Parathyroid adenoma (tissue), 2 donors: ENCODE measurements around the gene AGFG1.

Experiments
- H2AFZ ChIP-seq: fragments of 300-600 bp; sonication (generic); one replicate; pipeline ENCODE4 v1.7.0; 2017; ENCODE audit warnings: antibody characterized with exemption, mild to moderate bottlenecking
- H3K27ac ChIP-seq: fragments of 300-600 bp; sonication (generic); one replicate; pipeline ENCODE4 v1.7.0; 2017
- H3K27me3 ChIP-seq: fragments of 300-600 bp; sonication (generic); one replicate; pipeline ENCODE4 v1.7.0; 2017; ENCODE audit warnings: low read length; ENCODE audit not compliant: control insufficient read depth, insufficient read depth
- H3K36me3 ChIP-seq: fragments of 300-600 bp; sonication (generic); one replicate; pipeline ENCODE4 v1.7.0; 2017; ENCODE audit warnings: low read length; ENCODE audit not compliant: control insufficient read depth, insufficient read depth
- H3K4me1 ChIP-seq: fragments of 300-600 bp; sonication (generic); one replicate; pipeline ENCODE4 v1.7.0; 2017; ENCODE audit warnings: control low read depth
- H3K4me2 ChIP-seq: fragments of 300-600 bp; sonication (generic); one replicate; pipeline ENCODE4 v1.7.0; 2017; ENCODE audit warnings: low read length
- H3K4me3 ChIP-seq: fragments of 300-600 bp; sonication (generic); one replicate; pipeline ENCODE4 v1.7.0; 2017; ENCODE audit warnings: low read depth, low read length
- H3K79me2 ChIP-seq: fragments of 300-600 bp; sonication (generic); one replicate; pipeline ENCODE4 v1.7.0; 2017; ENCODE audit warnings: control low read depth
- H3K9ac ChIP-seq: fragments of 300-600 bp; sonication (generic); one replicate; pipeline ENCODE4 v1.7.0; 2017; ENCODE audit warnings: mild to moderate bottlenecking
- H3K9me3 ChIP-seq: fragments of 300-600 bp; sonication (generic); one replicate; pipeline ENCODE4 v1.7.0; 2017; ENCODE audit warnings: low read length; ENCODE audit not compliant: control insufficient read depth
- CTCF ChIP-seq: fragments of 300-600 bp; sonication (generic); IDR thresholded peaks from one replicate; pipeline ENCODE4 v1.7.0; 2017; ENCODE audit warnings: antibody characterized with exemption, mild to moderate bottlenecking
- donor health status: primary hyperparathyroidism.

AGFG1 gene

GRCh38 chr2:227454323-227454860 lies 17.6 kb upstream of the AGFG1 start:
- no peak overlapping the region for H3K9ac ChIP-seq
- H3K4me1 ChIP-seq = no peaks in the 10 kb centered on the region
- H2AFZ ChIP-seq = no peak overlapping the region
- H3K79me2 ChIP-seq = no peaks in the 10 kb centered on the region
- no peak for TF ChIP-seq CTCF
- H3K9me3 ChIP-seq = no peaks in the 10 kb centered on the region
- no peak overlapping the region for H3K4me2 ChIP-seq
- H3K4me3 ChIP-seq = no peak overlapping the region
- H3K36me3 ChIP-seq = no peaks in the 10 kb centered on the region
- H3K27ac ChIP-seq = no peak overlapping the region
- H3K27me3 ChIP-seq = no peaks in the 10 kb centered on the region

GRCh38 chr2:227455200-227455599 lies 16.8 kb upstream of the AGFG1 start:
- Histone ChIP-seq H2AFZ (no peak overlapping the region), H3K36me3 (no peaks in the 10 kb centered on the region), H3K4me2 (no peak overlapping the region), H3K27me3 (no peaks in the 10 kb centered on the region), H3K9ac (no peak overlapping the region), H3K4me3 (no peak overlapping the region), H3K79me2 (no peaks in the 10 kb centered on the region), H3K4me1 (no peaks in the 10 kb centered on the region), H3K27ac (no peak overlapping the region), H3K9me3 (no peaks in the 10 kb centered on the region)
- no peak for TF ChIP-seq CTCF

- no peak overlapping the region for H3K27ac ChIP-seq
- H3K79me2 ChIP-seq = no peaks in the 10 kb centered on the region
- no peaks in the 10 kb centered on the region for H3K9me3 ChIP-seq
- H3K36me3 ChIP-seq = no peaks in the 10 kb centered on the region
- H3K27me3 ChIP-seq = no peaks in the 10 kb centered on the region
- H3K4me3 ChIP-seq = no peak overlapping the region
- no peaks in the 10 kb centered on the region for H3K4me1 ChIP-seq
- H2AFZ ChIP-seq = no peak overlapping the region
- H3K9ac ChIP-seq = no peak overlapping the region
- TF ChIP-seq CTCF = no peak
- H3K4me2 ChIP-seq = no peak overlapping the region
Observed at GRCh38 chr2:227456102-227456501, 15.9 kb upstream of the AGFG1 start.

- Histone ChIP-seq H3K4me1 (no peaks in the 10 kb centered on the region), H3K4me3 (no peak overlapping the region), H3K9ac (no peak overlapping the region), H3K27me3 (no peaks in the 10 kb centered on the region), H3K79me2 (no peaks in the 10 kb centered on the region), H3K27ac (no peak overlapping the region), H3K9me3 (no peaks in the 10 kb centered on the region), H2AFZ (no peak overlapping the region), H3K36me3 (no peaks in the 10 kb centered on the region), H3K4me2 (no peak overlapping the region)
- TF ChIP-seq CTCF = no peak
Observed at GRCh38 chr2:227456772-227457171, 15.2 kb upstream of the AGFG1 start.

GRCh38 chr2:227460070-227460485 lies 11.9 kb upstream of the AGFG1 start:
- no peak for TF ChIP-seq CTCF
- H3K36me3 ChIP-seq = no peaks in the 10 kb centered on the region
- H3K27ac ChIP-seq = no peak overlapping the region
- no peak overlapping the region for H3K4me3 ChIP-seq
- H3K9me3 ChIP-seq = no peaks in the 10 kb centered on the region
- H3K4me1 ChIP-seq = no peaks in the 10 kb centered on the region
- no peaks in the 10 kb centered on the region for H3K79me2 ChIP-seq
- H3K9ac ChIP-seq = no peak overlapping the region
- H3K27me3 ChIP-seq = no peaks in the 10 kb centered on the region
- no peak overlapping the region for H2AFZ ChIP-seq
- H3K4me2 ChIP-seq = no peak overlapping the region
